Fibroblast of pulmonary artery (primary cell): ENCODE measurements around the gene ARNT2.

Experiments used
- DNase-seq: peaks from one replicate; pipeline ENCODE4 v3.0.0-alpha.2; 2010; ENCODE audit warnings: low read depth
- H3K4me3 ChIP-seq: replicated peaks from 2 replicates; pipeline ENCODE4 v1.5.1; 2011; ENCODE audit warnings: low read depth, mild to moderate bottlenecking, control low read depth, low read length, moderate library complexity
- TF ChIP-seq, protein P1 (sequence below): IDR thresholded peaks from 2 replicates; pipeline ENCODE4 v1.5.1; 2011; ENCODE audit warnings: mild to moderate bottlenecking, control low read depth, low read length, inconsistent platforms; ENCODE audit errors: missing control alignments

ARNT2 gene

DNA sequence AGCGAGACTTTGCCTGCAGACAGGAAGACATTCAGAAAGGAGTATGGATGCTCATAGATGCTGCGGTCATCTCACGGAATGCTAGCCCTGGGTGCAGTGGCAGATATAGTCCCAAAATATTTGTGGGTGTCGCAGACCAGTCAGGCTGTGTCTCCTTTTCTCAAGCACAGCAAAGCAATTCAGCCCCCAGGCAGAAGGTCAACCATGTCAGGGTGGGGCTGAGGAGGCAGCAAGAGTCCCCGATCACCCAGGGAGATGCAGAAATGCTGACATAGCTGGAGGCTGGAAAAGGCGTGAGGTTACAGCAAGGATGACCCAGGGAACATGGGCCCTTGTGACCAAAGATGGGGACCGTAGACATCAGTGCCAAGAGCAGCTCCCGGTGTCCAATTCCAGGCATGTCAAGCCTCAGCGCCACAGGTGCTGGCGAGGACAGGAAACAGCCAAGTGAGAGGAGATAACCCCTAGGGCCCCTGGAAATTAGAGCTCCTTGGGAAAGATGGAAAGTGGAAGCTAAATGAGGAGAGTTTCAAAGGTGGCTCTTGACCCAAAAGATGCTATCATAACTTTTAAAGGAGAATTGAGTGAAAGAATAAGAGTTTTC, 209.7 kb downstream of the ARNT2 start:
- TF ChIP-seq, protein P1, sequence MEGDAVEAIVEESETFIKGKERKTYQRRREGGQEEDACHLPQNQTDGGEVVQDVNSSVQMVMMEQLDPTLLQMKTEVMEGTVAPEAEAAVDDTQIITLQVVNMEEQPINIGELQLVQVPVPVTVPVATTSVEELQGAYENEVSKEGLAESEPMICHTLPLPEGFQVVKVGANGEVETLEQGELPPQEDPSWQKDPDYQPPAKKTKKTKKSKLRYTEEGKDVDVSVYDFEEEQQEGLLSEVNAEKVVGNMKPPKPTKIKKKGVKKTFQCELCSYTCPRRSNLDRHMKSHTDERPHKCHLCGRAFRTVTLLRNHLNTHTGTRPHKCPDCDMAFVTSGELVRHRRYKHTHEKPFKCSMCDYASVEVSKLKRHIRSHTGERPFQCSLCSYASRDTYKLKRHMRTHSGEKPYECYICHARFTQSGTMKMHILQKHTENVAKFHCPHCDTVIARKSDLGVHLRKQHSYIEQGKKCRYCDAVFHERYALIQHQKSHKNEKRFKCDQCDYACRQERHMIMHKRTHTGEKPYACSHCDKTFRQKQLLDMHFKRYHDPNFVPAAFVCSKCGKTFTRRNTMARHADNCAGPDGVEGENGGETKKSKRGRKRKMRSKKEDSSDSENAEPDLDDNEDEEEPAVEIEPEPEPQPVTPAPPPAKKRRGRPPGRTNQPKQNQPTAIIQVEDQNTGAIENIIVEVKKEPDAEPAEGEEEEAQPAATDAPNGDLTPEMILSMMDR: no peak
- no peak overlapping the region for H3K4me3 ChIP-seq
- no peak for DNase-seq

DNA sequence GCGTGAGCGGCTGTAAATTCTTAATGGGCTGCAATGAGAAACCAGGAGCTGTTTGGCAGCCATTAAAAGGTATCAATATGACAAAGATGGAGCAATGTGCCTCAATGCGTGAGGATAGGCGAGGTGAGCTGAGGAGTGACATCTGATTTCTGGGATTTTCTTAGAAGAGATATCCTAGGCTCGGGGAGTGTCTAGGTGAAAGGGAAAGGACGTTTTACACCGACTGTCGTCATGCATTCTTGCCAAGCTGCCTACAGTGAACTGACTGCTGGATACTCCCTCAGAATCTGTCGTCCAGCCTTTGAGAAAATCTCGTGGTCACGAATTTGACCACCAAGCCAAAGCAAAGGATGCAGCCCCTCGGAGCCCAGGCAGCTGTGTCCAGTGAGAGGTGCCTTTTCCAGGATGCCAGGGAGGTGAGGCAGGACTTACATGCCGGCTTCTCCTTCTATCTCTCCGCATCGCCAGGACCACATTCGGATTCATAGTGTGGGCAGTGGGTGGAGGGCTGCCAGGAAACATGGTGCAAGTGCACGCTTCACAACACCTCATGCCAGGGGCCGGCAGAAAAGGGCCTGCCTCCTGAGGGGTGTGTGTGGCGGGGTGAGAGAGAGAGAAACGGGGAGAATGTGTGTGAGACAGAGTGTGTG, 210.7 kb downstream of the ARNT2 start:
- TF ChIP-seq, protein P1: no peak
- no peak for DNase-seq
- H3K4me3 ChIP-seq: no peak overlapping the region

GRCh38 chr15:80615361-80615736, 211.2 kb downstream of the ARNT2 start:
- DNase-seq: no peak
- H3K4me3 ChIP-seq: no peak overlapping the region
- TF ChIP-seq, protein P1: no peak

DNA sequence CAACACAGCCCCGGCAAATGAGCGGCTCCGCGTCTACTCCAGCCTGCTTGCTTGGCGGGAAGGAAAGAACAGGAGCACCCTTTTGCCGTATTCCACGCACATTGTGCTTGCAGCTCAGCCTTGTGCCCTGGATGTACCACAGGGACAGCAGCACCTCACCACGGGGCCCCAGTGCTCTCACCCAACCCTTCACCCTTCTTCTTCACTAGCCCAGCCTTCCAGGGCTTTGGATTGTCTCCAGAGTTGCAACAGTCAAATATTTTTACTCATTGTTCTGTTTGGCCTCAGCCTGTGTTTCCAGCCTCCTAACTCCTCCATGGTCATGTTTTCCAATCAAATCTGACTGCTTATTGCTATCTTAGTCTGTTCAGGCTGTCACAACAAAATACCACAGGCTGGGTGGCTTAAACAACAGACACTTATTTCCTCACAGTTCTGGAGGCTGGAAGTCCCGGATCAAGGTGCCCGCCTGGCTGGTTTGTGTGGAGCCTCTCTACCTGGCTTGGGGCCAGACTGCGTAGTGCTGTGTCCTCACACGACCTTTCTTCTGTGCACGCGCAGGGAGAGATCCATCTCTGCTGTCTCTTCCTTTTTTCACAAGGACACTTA, 211.7 kb downstream of the ARNT2 start:
- TF ChIP-seq, protein P1: no peak
- no peak overlapping the region for H3K4me3 ChIP-seq
- peak; percentile 98 for DNase-seq

GRCh38 chr15:80618685-80619400, 214.7 kb downstream of the ARNT2 start:
- TF ChIP-seq, protein P1: no peak
- DNase-seq: no peak
- H3K4me3 ChIP-seq: no peak overlapping the region

DNA sequence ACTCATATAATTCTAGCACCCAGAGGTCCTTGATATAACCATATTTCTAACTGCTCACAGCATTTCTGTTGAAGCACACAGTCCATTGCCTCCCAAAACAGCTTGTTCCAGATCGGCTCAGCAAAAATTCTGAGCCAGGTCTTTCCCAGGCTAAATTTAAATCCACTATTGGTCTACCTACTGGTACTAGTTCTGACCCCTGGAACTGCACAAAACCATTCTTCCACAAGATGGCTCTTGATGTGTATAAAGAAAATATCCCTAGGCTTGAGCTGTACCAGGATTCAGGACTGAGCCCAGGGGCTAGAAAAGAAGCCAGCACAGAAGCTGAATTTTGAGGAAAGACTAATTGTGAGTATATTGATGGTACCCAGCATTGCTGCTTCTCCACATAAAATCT, 215.5 kb downstream of the ARNT2 start:
- peak; percentile 56 for DNase-seq
- H3K4me3 ChIP-seq: no peak overlapping the region
- TF ChIP-seq, protein P1: peak; percentile 42
